Breast epithelium (tissue), 3 donors: ENCODE measurements around the gene PRLH.

Experiments used
- CTCF ChIP-seq, 3 donors: fragments of 450-650 bp; IDR thresholded peaks; one replicate each; pipeline ENCODE4 v1.5.1; 2016 to 2017; ENCODE audit warnings: antibody characterized with exemption in 3 of 3, mild to moderate bottlenecking in 3 of 3, moderate library complexity in 3 of 3
- POLR2A ChIP-seq: fragments of 450-650 bp; IDR thresholded peaks from one replicate; pipeline ENCODE4 v1.6.1; 2016; ENCODE audit warnings: antibody characterized with exemption, mild to moderate bottlenecking, moderate library complexity
- POLR2AphosphoS5 ChIP-seq, 3 donors: sonication (generic); formaldehyde crosslinking; IDR thresholded peaks; one replicate each; pipeline ENCODE4 v1.6.1; 2017; ENCODE audit warnings: antibody characterized with exemption in 3 of 3

GRCh38 chr2:237572742-237573101 is 6.3 kb downstream of the PRLH start:
- no peak for TF ChIP-seq CTCF (IDR thresholded peaks at IDR 0.05)
- no peak for TF ChIP-seq POLR2A
- TF ChIP-seq POLR2AphosphoS5 (IDR thresholded peaks at IDR 0.05) = no peak
